PC-3 (cell line): ENCODE results near the gene DRAM2. TPM values are rescaled to one million over a fixed set of nuclear protein-coding genes. Genes with fewer than 3 reads are reported as not detected.

Experiments
- ATAC-seq: fragments of 200-7000 bp; cut with Tn5 transposase; 2 replicates; pipeline ENCODE4 v1.9.1; 2020; ENCODE audit warnings: mild to moderate bottlenecking, moderate library complexity
- BruUV-seq: library from RNA; stranded (reverse); fragments of 400-500 nt; replicated peaks from 2 replicates; lab custom pipeline; 2021; lab: Mats Ljungman, UMichigan
- CTCF ChIA-PET: fragments of 300-600 bp; sonication (Branson Sonifier 250); formaldehyde crosslinking; loops from one replicate; lab custom pipeline; 2022; ENCODE audit warnings: antibody characterized with exemption; lab: Charles Lee
- POLR2A ChIA-PET: fragments of 300-600 bp; sonication (Branson Sonifier 250); formaldehyde crosslinking; loops from one replicate; lab custom pipeline; 2022; ENCODE audit warnings: antibody characterized with exemption; ENCODE audit not compliant: unreplicated experiment; lab: Charles Lee
- DNase-seq: peaks from one replicate; pipeline ENCODE4 v3.0.0-alpha.2; 2015
- H2AFZ ChIP-seq: fragments of 300-600 bp; sonication (generic); 2 replicates; pipeline ENCODE4 v1.6.0; 2016; ENCODE audit warnings: antibody characterized with exemption, low read length
- H3F3A ChIP-seq: fragments of 300-600 bp; sonication (generic); one replicate; pipeline ENCODE4 v1.6.0; 2017; ENCODE audit warnings: antibody characterized with exemption, low read length, control low read depth, mild to moderate bottlenecking; ENCODE audit not compliant: unreplicated experiment
- H3K27ac ChIP-seq: fragments of 300-600 bp; sonication (generic); 2 replicates; pipeline ENCODE4 v1.5.1; 2016; ENCODE audit warnings: mild to moderate bottlenecking, low read length
- H3K27me3 ChIP-seq: fragments of 300-600 bp; sonication (generic); 2 replicates; pipeline ENCODE4 v1.6.1; 2016; ENCODE audit warnings: low read length, mixed read lengths
- H3K36me3 ChIP-seq: fragments of 300-600 bp; sonication (generic); 2 replicates; pipeline ENCODE4 v1.6.1; 2016; ENCODE audit warnings: low read depth, mixed run types, low read length, mixed read lengths
- H3K4me1 ChIP-seq: fragments of 300-600 bp; sonication (generic); 2 replicates; pipeline ENCODE4 v1.5.1; 2016; ENCODE audit warnings: low read length; ENCODE audit not compliant: insufficient read depth
- H3K4me2 ChIP-seq: fragments of 300-600 bp; sonication (generic); 2 replicates; pipeline ENCODE4 v1.6.0; 2016; ENCODE audit warnings: low read length
- H3K4me3 ChIP-seq: fragments of 300-600 bp; sonication (generic); 2 replicates; pipeline ENCODE4 v1.5.1; 2016; ENCODE audit warnings: mild to moderate bottlenecking, low read length, mixed read lengths
- H3K79me2 ChIP-seq: fragments of 300-600 bp; sonication (generic); 2 replicates; pipeline ENCODE4 v1.6.1; 2017; ENCODE audit warnings: low read length, mixed read lengths
- H3K9ac ChIP-seq: fragments of 300-600 bp; sonication (generic); 2 replicates; pipeline ENCODE4 v1.6.0; 2016; ENCODE audit warnings: mild to moderate bottlenecking, low read length
- H3K9me2 ChIP-seq: fragments of 300-600 bp; sonication (generic); replicated peaks from 2 replicates; pipeline ENCODE4 v1.6.1; 2016; ENCODE audit warnings: mixed run types, low read length, mixed read lengths
- H3K9me3 ChIP-seq: fragments of 300-600 bp; sonication (generic); 2 replicates; pipeline ENCODE4 v1.6.1; 2016; ENCODE audit warnings: low read length, mixed read lengths
- H4K20me1 ChIP-seq: fragments of 300-600 bp; sonication (generic); 2 replicates; pipeline ENCODE4 v1.6.1; 2016; ENCODE audit warnings: low read length, mixed read lengths
- EZH2 ChIP-seq: fragments of 300-600 bp; sonication (generic); IDR thresholded peaks from one replicate; pipeline ENCODE4 v1.6.1; 2017; ENCODE audit warnings: antibody characterized with exemption, mild to moderate bottlenecking, low read length; ENCODE audit not compliant: unreplicated experiment
- EZH2phosphoT487 ChIP-seq: fragments of 300-600 bp; sonication (generic); IDR thresholded peaks from 2 replicates; pipeline ENCODE4 v1.6.1; 2018; ENCODE audit warnings: mild to moderate bottlenecking, antibody characterized with exemption, low read length, borderline replicate concordance
- intact Hi-C: fragments of 100-400 bp; cut with micrococcal nuclease; formaldehyde crosslinking; loops from 2 replicates; pipeline ENCODE4 v1.9.0; 2023
- total RNA-seq: library from RNA; depleted of rRNA; stranded (reverse); fragments of >200 nt; gene quantifications from 2 replicates; pipeline ENCODE4 v1.2.3, GENCODE V29; 2014
- TF ChIP-seq, protein P1 (sequence below): fragments of 300-600 bp; sonication (generic); conservative IDR thresholded peaks from 2 replicates; pipeline ENCODE4 v1.5.1; 2017; ENCODE audit warnings: antibody characterized with exemption, low read depth, mild to moderate bottlenecking, low read length

Gene DRAM2
- total RNA-seq, 1 experiment from 2014 or later = 30.0 TPM

GRCh38 chr1:111176678-111177077, 36.8 kb upstream of the DRAM2 start:
- Histone ChIP-seq H3K9ac (no peak overlapping the region), H3F3A (no peaks in the 10 kb centered on the region), H3K9me2 (no peaks in the 10 kb centered on the region), H3K9me3 (no peaks in the 10 kb centered on the region), H3K79me2 (no peaks in the 10 kb centered on the region), H3K36me3 (peaks cover 17% of the 10 kb centered on the region; the same call in 1 of the 2 replicates), H3K4me1 (no peaks in the 10 kb centered on the region), H3K27ac (no peak overlapping the region), H3K4me3 (no peak overlapping the region), H3K27me3 (no peaks in the 10 kb centered on the region), H2AFZ (no peak overlapping the region), H3K4me2 (no peak overlapping the region), H4K20me1 (no peaks in the 10 kb centered on the region)
- no TSS peak for BruUV-seq
- DNase-seq (no peak), ATAC-seq (no peak)
- POLR2A ChIA-PET = no interaction called here
- CTCF ChIA-PET = no interaction called here
- TF ChIP-seq EZH2 (no peak), EZH2phosphoT487 (no peak)
- TF ChIP-seq, protein P1, sequence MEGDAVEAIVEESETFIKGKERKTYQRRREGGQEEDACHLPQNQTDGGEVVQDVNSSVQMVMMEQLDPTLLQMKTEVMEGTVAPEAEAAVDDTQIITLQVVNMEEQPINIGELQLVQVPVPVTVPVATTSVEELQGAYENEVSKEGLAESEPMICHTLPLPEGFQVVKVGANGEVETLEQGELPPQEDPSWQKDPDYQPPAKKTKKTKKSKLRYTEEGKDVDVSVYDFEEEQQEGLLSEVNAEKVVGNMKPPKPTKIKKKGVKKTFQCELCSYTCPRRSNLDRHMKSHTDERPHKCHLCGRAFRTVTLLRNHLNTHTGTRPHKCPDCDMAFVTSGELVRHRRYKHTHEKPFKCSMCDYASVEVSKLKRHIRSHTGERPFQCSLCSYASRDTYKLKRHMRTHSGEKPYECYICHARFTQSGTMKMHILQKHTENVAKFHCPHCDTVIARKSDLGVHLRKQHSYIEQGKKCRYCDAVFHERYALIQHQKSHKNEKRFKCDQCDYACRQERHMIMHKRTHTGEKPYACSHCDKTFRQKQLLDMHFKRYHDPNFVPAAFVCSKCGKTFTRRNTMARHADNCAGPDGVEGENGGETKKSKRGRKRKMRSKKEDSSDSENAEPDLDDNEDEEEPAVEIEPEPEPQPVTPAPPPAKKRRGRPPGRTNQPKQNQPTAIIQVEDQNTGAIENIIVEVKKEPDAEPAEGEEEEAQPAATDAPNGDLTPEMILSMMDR = no peak
- intact Hi-C loops = no loop called here

DNA sequence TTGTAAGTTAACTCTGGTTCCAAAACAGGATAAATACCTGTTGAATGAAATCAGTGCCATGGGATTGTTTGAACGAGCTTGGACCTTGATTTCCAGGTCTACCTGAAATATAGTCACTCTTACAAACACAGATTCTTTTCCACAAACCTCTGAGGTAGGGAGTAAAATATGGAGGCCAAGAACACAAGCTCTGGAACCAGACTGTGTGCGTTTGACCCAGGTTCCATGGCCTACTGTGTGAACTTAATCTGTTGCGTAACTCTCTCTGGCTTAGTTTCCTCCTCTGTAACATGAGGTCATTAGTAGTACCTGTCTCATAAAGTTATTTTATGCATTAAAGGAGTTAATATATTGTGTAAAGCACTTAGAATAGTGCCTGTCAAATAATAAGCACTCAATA, 35.5 kb upstream of the DRAM2 start:
- Histone ChIP-seq H3K27ac (no peak overlapping the region), H3K4me2 (no peak overlapping the region), H3K9me2 (no peaks in the 10 kb centered on the region), H3K36me3 (peaks cover 17% of the 10 kb centered on the region; the same call in 1 of the 2 replicates), H3F3A (no peaks in the 10 kb centered on the region), H3K9ac (no peak overlapping the region), H3K79me2 (no peaks in the 10 kb centered on the region), H3K4me1 (no peaks in the 10 kb centered on the region), H3K9me3 (no peaks in the 10 kb centered on the region), H4K20me1 (no peaks in the 10 kb centered on the region), H3K4me3 (no peak overlapping the region), H2AFZ (no peak overlapping the region), H3K27me3 (no peaks in the 10 kb centered on the region)
- no TSS peak for BruUV-seq
- ATAC-seq = no peak
- TF ChIP-seq, protein P1 = no peak
- TF ChIP-seq EZH2phosphoT487 = no peak
- no peak for TF ChIP-seq EZH2
- intact Hi-C loops = no loop called here
- CTCF ChIA-PET = no interaction called here
- POLR2A ChIA-PET = no interaction called here
- DNase-seq = no peak

GRCh38 chr1:111174070-111174469, 34.2 kb upstream of the DRAM2 start:
- BruUV-seq = no TSS peak
- Histone ChIP-seq H3K79me2 (no peaks in the 10 kb centered on the region), H3K27me3 (no peaks in the 10 kb centered on the region), H3K27ac (no peak overlapping the region), H3K9me3 (no peaks in the 10 kb centered on the region), H3K36me3 (peaks cover 17% of the 10 kb centered on the region; the same call in 1 of the 2 replicates), H3F3A (no peaks in the 10 kb centered on the region), H3K9ac (no peak overlapping the region), H3K4me1 (no peaks in the 10 kb centered on the region), H4K20me1 (no peaks in the 10 kb centered on the region), H3K9me2 (no peaks in the 10 kb centered on the region), H2AFZ (no peak overlapping the region), H3K4me3 (no peak overlapping the region), H3K4me2 (no peak overlapping the region)
- CTCF ChIA-PET = no interaction called here
- TF ChIP-seq EZH2phosphoT487 = no peak
- TF ChIP-seq, protein P1 = no peak
- no peak for TF ChIP-seq EZH2
- POLR2A ChIA-PET = no interaction called here
- DNase-seq = no peak
- no peak for ATAC-seq
- intact Hi-C loops = no loop called here
